ENCODE measurements around the gene OSBPL5. TPM values are rescaled to one million over a fixed set of nuclear protein-coding genes. Genes with fewer than 3 reads are reported as not detected.

The OSBPL5 gene
- total and polyA plus RNA-seq, 3 experiments from 2014 or later = 2.6 to 8.5 (median 2.7) TPM

DNA sequence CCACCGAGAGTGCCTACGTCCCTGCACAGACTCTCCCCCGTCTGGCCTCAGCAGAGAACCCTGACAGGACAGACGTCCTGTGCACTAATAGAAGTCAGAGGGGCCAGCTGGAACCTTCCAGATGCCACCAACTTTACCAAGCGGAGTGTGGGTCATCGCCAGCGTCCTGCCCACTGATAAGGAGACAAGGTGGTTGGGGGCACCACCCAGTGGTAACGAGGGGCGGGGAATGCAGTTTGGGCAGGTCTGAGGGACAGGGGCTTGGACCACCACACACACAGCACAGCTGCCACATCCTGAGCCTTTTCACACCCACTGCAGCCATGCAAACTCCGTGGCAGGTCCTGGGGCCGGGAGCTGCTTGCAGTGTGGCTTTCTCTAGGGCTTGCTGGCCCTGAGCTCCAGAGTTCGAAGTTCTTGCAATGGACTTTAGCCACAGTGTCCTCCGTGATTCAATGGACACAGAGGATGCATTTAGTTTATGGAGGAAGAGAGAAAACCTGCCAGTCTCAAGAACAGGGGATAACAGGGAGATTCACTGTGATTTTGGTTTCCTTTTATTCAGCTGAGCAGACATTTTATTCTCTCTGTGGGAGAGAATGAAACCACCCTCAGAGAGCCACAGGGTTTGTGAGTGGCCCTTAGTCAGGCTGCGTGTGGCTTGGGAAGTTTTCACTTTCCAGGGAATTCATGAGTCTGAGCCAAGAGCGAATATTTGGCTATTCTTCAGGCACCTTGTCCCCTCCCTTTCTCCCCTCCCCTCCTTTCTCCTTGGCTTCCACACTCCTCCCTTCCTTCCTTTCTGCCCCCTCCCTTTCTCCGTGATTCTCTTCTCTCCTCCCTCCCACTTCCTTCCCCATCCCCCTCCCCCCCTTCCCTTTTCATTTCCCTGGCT, 40.4 kb upstream of the OSBPL5 start:
- Histone ChIP-seq H3K27ac (ENCODE audit: low read depth, low read length) (no peak overlapping the region), H3K4me1 (ENCODE audit: insufficient read depth, low read length) (no peaks in the 10 kb centered on the region), H3K4me3 (ENCODE audit: low read length) (no peak overlapping the region), H3K36me3 (ENCODE audit: insufficient read depth, low read length) (no peaks in the 10 kb centered on the region), H3K27me3 (ENCODE audit: insufficient read depth, low read length, poor library complexity, severe bottlenecking) (no peaks in the 10 kb centered on the region), H3K9me3 (ENCODE audit: low read length) (no peaks in the 10 kb centered on the region)
- H3K4me3 Mint-ChIP-seq = no peak overlapping the region
- ChIA-PET POLR2A (no interaction called here), CTCF (no interaction called here)
- H3K27me3 Mint-ChIP-seq = peaks cover 12 to 17% of the 10 kb centered on the region in 2 donors
- peak in 1 of 5 donors; percentile 16 for DNase-seq
- peaks cover 0 to 6% (median 0%) of the 10 kb centered on the region in 3 donors for H3K4me1 Mint-ChIP-seq
- H3K36me3 Mint-ChIP-seq = no peaks in the 10 kb centered on the region
- H3K9me3 Mint-ChIP-seq = no peaks in the 10 kb centered on the region
- peak overlapping the region in 2 of 8 donors; percentile 51 to 91 for H3K27ac Mint-ChIP-seq

DNA sequence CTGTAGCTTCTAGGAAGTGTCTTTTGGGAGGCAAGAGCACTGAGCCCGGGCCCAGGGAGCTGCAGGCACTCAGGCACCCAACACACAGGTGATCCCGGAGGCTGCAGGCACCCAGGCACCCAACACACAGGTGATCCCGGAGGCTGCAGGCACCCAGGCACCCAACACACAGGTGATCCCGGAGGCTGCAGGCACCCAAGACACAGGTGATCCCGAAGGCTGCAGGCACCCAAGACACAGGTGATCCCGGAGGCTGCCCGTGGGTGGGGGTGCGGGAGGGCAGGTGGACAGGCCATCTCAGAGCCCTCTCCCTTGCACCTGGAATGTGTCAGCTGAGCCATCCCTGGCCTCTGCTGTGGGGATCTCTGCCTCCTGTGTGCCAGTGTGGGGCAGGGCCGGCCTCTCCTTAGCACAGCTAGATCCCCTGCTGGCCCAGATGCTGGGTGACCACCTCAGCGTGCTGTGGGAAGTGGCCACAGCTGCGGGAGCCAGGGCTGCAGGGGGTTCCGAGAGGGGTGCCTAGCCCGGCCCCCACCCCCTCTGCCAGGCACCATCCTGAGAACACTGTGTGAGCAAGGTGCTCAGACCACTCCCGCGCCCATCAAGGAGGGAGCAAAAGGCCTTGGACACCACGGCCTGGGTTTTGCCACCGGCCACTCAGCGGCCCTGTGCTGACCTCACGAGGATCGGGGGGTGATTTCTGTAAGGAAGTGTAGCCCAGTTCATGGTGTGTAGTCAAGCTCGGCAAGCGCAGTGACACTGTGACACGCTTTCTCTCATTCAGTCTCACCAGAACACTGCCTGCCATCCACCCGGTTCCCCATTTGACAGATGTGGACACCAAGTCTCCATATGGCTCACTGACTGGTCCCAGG, 39.3 kb upstream of the OSBPL5 start:
- Histone ChIP-seq H3K9me3 (ENCODE audit: low read length) (no peaks in the 10 kb centered on the region), H3K27ac (ENCODE audit: low read depth, low read length) (no peak overlapping the region), H3K4me1 (ENCODE audit: insufficient read depth, low read length) (no peaks in the 10 kb centered on the region), H3K36me3 (ENCODE audit: insufficient read depth, low read length) (no peaks in the 10 kb centered on the region), H3K4me3 (ENCODE audit: low read length) (no peak overlapping the region), H3K27me3 (ENCODE audit: insufficient read depth, low read length, poor library complexity, severe bottlenecking) (no peaks in the 10 kb centered on the region)
- peak in 1 of 5 donors; percentile 36 for DNase-seq
- H3K27me3 Mint-ChIP-seq = peaks cover 14% of the 10 kb centered on the region in 2 donors
- H3K9me3 Mint-ChIP-seq = no peaks in the 10 kb centered on the region
- no peak overlapping the region for H3K4me3 Mint-ChIP-seq
- H3K36me3 Mint-ChIP-seq = no peaks in the 10 kb centered on the region
- ChIA-PET POLR2A (no interaction called here), CTCF (interaction anchor here (1.2 kb wide), 1 partner anchor 113 kb away, joined by 3 read pairs; no protein-coding TSS in a partner anchor)
- H3K4me1 Mint-ChIP-seq = peaks cover 0 to 6% (median 0%) of the 10 kb centered on the region in 3 donors
- H3K27ac Mint-ChIP-seq = peak overlapping the region in 1 of 8 donors; percentile 51

DNA sequence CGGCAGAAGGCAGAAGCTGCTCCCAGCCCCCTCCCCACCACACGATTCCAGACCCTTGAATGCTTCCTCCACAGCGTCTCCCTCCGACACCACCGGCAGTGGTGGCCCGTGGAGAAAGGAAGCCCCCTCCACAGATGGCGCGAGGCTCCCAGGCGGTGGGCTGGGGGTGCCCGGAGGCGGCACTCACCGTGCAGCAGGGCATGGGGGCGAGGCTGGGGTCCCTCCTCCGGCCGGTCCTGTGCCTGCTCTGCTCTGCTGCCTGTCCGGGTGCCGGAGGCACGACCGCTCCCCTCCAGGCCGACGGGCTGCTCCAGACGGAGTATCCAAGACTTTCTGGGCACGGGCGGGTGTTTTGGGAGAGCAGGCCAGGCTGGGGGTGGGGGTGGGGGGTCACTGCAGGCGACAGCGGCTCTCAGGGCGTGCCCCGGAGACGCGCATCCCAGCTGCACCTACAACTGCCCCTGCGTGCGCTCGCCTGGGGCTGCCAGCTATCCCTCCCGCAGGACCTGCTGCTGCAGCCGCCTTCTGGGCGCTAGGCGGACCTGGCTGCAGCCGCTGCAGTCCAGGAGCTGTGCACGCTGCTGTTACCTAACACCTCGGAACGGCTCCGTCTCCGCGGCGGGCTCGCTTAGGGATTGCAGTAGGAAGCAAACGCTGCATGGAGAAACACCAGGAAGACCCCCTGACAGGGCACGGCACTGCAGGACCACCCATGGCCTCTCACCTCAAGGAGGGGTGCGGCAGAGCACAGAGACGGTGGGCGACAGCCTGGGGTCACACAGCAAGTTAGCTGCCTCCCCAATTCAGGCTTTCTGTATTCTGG, 38.3 kb upstream of the OSBPL5 start:
- Mint-ChIP-seq H3K27ac (no peak overlapping the region), H3K9me3 (no peaks in the 10 kb centered on the region), H3K36me3 (no peaks in the 10 kb centered on the region), H3K27me3 (peaks cover 12 to 14% of the 10 kb centered on the region in 2 donors), H3K4me1 (peaks cover 0 to 6% (median 0%) of the 10 kb centered on the region in 3 donors), H3K4me3 (no peak overlapping the region)
- H3K4me3 ChIP-seq (ENCODE audit: low read length) = no peak overlapping the region
- ChIA-PET POLR2A (no interaction called here), CTCF (interaction anchor here (1.2 kb wide), 1 partner anchor 112 kb away, joined by 3 read pairs; no protein-coding TSS in a partner anchor)
- peak in 1 of 5 donors; percentile 27 for DNase-seq
- H3K9me3 ChIP-seq (ENCODE audit: low read length) = no peaks in the 10 kb centered on the region
- no peak overlapping the region for H3K27ac ChIP-seq (ENCODE audit: low read depth, low read length)
- H3K36me3 ChIP-seq (ENCODE audit: insufficient read depth, low read length) = no peaks in the 10 kb centered on the region
- no peaks in the 10 kb centered on the region for H3K4me1 ChIP-seq (ENCODE audit: insufficient read depth, low read length)
- H3K27me3 ChIP-seq (ENCODE audit: insufficient read depth, low read length, poor library complexity, severe bottlenecking) = no peaks in the 10 kb centered on the region

DNA sequence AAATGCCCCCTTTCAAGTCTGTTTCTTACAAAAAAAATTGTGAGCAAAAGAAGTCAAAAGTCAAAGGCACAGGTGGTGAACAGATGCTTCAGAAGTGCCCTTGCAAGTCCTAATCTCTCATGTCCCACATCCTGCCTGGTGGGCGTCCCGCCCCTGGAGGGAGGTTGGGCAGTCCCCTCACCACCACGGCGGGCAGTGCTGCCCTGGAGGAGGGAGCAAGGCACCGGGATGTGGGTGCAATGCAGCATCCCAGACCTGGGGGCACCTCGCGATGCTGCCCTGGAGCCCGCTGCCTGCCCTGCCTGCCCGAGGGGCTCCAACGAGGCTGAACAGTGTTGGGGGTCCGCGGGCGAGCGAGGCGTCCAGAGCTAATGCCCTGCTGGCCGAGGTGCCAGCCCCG, 37.6 kb upstream of the OSBPL5 start:
- H3K36me3 ChIP-seq (ENCODE audit: insufficient read depth, low read length) = no peaks in the 10 kb centered on the region
- no peak overlapping the region for H3K27ac ChIP-seq (ENCODE audit: low read depth, low read length)
- DNase-seq = peak in 3 of 5 donors; percentile 12 to 40 (median 17)
- Mint-ChIP-seq H3K36me3 (no peaks in the 10 kb centered on the region), H3K27ac (no peak overlapping the region), H3K9me3 (no peaks in the 10 kb centered on the region), H3K27me3 (peaks cover 14% of the 10 kb centered on the region in 2 donors), H3K4me3 (peak overlapping the region in 2 of 7 donors; percentile 10 to 47), H3K4me1 (peaks cover 0 to 6% (median 0%) of the 10 kb centered on the region in 3 donors)
- no peaks in the 10 kb centered on the region for H3K27me3 ChIP-seq (ENCODE audit: insufficient read depth, low read length, poor library complexity, severe bottlenecking)
- POLR2A ChIA-PET = no interaction called here
- CTCF ChIA-PET = no interaction called here
- no peak overlapping the region for H3K4me3 ChIP-seq (ENCODE audit: low read length)
- H3K9me3 ChIP-seq (ENCODE audit: low read length) = no peaks in the 10 kb centered on the region
- no peaks in the 10 kb centered on the region for H3K4me1 ChIP-seq (ENCODE audit: insufficient read depth, low read length)

DNA sequence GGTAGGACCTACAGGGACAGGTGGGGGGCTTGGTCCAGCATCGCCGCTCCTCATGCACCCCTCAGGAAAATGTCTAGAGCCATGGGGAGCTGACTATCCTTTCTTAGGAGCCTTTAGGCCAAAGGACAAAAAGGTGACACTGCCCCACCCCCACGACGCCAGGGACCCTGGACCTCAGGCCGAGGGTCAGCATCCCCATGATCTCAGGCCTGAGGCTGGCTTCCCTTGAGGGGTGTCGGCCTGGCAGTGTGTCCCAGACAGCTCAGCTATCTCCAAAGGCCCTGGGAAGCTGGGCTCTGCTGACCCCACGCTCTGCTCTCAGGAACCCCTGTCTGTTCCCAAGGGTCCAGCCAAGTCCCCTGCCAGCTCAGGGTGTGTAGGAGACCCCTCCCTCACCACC, 37.2 kb upstream of the OSBPL5 start:
- CTCF ChIA-PET = no interaction called here
- peaks cover 0 to 6% (median 0%) of the 10 kb centered on the region in 3 donors for H3K4me1 Mint-ChIP-seq
- H3K4me3 ChIP-seq (ENCODE audit: low read length) = no peak overlapping the region

DNA sequence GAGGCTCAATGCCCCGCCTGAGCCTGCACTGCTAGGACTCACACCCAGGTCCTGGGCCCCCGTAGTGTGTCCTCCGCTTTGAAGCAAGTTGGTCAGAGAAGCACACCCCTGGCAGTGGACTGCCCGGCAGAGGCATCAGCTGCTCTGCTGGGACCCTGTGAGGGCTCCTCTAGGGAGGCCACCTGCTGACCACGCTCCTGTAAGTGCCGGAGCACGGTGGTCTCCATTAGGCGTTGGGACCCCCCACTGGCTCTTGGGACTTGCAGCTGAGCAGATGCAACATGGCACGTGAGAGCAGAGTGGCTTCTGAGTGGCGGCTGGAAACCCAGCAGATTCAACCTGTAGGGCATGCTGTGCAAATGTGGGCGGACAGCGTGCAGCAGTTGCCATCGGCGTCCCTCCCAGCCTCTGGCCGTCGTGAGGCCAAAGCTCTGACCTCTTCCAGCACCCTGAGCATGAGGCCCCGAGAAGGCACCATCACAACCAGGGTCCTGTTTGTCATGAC, 36.6 kb upstream of the OSBPL5 start:
- Mint-ChIP-seq H3K4me3 (no peak overlapping the region), H3K27ac (no peak overlapping the region), H3K27me3 (peaks cover 14% of the 10 kb centered on the region in 2 donors), H3K9me3 (no peaks in the 10 kb centered on the region), H3K36me3 (no peaks in the 10 kb centered on the region), H3K4me1 (peaks cover 0 to 6% (median 0%) of the 10 kb centered on the region in 3 donors)
- DNase-seq = peak in 1 of 5 donors; percentile 37
- ChIA-PET POLR2A (no interaction called here), CTCF (no interaction called here)
- no peaks in the 10 kb centered on the region for H3K4me1 ChIP-seq (ENCODE audit: insufficient read depth, low read length)
- no peaks in the 10 kb centered on the region for H3K9me3 ChIP-seq (ENCODE audit: low read length)
- no peaks in the 10 kb centered on the region for H3K36me3 ChIP-seq (ENCODE audit: insufficient read depth, low read length)
- no peak overlapping the region for H3K4me3 ChIP-seq (ENCODE audit: low read length)
- H3K27ac ChIP-seq (ENCODE audit: low read depth, low read length) = no peak overlapping the region
- H3K27me3 ChIP-seq (ENCODE audit: insufficient read depth, low read length, poor library complexity, severe bottlenecking) = no peaks in the 10 kb centered on the region

More for the DNA sequence above, 37.2 kb upstream of the OSBPL5 start:
- Mint-ChIP-seq H3K27ac (no peak overlapping the region), H3K4me3 (peak overlapping the region in 2 of 7 donors; percentile 10 to 47), H3K27me3 (peaks cover 14% of the 10 kb centered on the region in 2 donors), H3K36me3 (no peaks in the 10 kb centered on the region), H3K9me3 (no peaks in the 10 kb centered on the region)
- DNase-seq = peak in 1 of 5 donors; percentile 17
- Histone ChIP-seq H3K36me3 (ENCODE audit: insufficient read depth, low read length) (no peaks in the 10 kb centered on the region), H3K27me3 (ENCODE audit: insufficient read depth, low read length, poor library complexity, severe bottlenecking) (no peaks in the 10 kb centered on the region), H3K27ac (ENCODE audit: low read depth, low read length) (no peak overlapping the region), H3K9me3 (ENCODE audit: low read length) (no peaks in the 10 kb centered on the region), H3K4me1 (ENCODE audit: insufficient read depth, low read length) (no peaks in the 10 kb centered on the region)
- POLR2A ChIA-PET = no interaction called here

DNA sequence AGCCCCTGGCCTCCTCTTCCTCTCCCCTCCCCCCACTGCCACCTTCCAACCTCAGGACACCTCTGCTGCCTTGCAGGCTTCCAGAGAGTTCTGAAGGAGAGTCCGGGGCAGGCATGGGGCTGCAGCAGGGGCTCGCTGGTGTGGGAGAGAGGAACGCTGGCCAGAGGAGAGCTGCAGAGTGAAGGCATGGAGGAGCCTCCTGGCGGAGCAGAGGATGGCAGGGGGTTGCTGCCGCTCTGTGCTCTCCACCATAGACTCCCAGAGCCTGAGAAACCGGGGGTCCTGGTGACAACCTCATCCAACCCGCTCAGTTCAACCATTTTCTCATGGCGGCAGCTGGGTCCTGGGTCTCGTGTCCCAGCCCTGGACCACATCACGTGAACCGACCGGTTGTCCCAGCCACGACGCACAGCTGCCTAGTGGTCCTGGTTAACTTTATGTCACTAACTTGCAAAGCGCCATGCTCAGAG, 36.0 kb upstream of the OSBPL5 start:
- POLR2A ChIA-PET = no interaction called here
- no peak overlapping the region for H3K4me3 ChIP-seq (ENCODE audit: low read length)
- H3K36me3 ChIP-seq (ENCODE audit: insufficient read depth, low read length) = no peaks in the 10 kb centered on the region
- peak in 1 of 5 donors; percentile 28 for DNase-seq
- H3K27ac ChIP-seq (ENCODE audit: low read depth, low read length) = no peak overlapping the region
- no peaks in the 10 kb centered on the region for H3K9me3 Mint-ChIP-seq
- H3K4me3 Mint-ChIP-seq = peak overlapping the region in 1 of 7 donors; percentile 27
- H3K4me1 Mint-ChIP-seq = peaks cover 0 to 6% (median 0%) of the 10 kb centered on the region in 3 donors
- H3K27me3 ChIP-seq (ENCODE audit: insufficient read depth, low read length, poor library complexity, severe bottlenecking) = no peaks in the 10 kb centered on the region
- no peak overlapping the region for H3K27ac Mint-ChIP-seq
- H3K9me3 ChIP-seq (ENCODE audit: low read length) = no peaks in the 10 kb centered on the region
- CTCF ChIA-PET = no interaction called here
- peaks cover 14% of the 10 kb centered on the region in 2 donors for H3K27me3 Mint-ChIP-seq
- H3K36me3 Mint-ChIP-seq = no peaks in the 10 kb centered on the region
- no peaks in the 10 kb centered on the region for H3K4me1 ChIP-seq (ENCODE audit: insufficient read depth, low read length)

Data from CD8-positive, alpha-beta memory T cell (primary cell).